GM12864 (cell line): ENCODE data around the gene ALG2.
A peak's percentile ranks its signal among the peaks of the same experiment; 100 is the strongest.

Experiments
- DNase-seq: peaks from one replicate; pipeline ENCODE4 v3.0.0-alpha.2; 2011; ENCODE audit warnings: low read depth
- H3K4me3 ChIP-seq: 2 replicates; pipeline ENCODE4 v1.5.1; 2011; ENCODE audit warnings: mild to moderate bottlenecking, low read depth, low read length, control low read depth
- TF ChIP-seq, protein P1 (sequence below): IDR thresholded peaks from 2 replicates; pipeline ENCODE4 v1.5.1; 2011; ENCODE audit warnings: low read depth, mild to moderate bottlenecking, moderate library complexity, low read length, control low read depth, inconsistent platforms; ENCODE audit errors: missing control alignments

Gene ALG2

DNA sequence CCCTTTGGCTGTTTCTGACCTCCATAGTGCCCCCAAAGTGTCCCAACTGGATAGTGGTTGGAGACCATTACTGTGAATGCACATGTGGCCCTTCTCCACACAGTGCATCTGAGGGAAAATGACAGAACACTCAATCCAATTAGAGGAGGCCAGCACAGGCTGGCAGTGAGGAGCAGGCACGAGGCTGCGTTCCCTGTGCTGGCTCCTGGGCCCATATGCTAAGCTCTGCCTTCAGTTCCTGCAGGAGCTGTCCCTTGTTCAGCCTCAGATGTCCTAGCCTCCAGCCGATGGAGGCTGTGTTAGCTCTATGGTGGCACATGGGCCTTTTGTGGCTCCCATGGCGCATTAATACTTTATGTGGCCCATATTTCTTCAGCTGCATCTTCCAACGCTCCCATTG lies 35.8 kb downstream of the ALG2 start:
- TF ChIP-seq, protein P1, sequence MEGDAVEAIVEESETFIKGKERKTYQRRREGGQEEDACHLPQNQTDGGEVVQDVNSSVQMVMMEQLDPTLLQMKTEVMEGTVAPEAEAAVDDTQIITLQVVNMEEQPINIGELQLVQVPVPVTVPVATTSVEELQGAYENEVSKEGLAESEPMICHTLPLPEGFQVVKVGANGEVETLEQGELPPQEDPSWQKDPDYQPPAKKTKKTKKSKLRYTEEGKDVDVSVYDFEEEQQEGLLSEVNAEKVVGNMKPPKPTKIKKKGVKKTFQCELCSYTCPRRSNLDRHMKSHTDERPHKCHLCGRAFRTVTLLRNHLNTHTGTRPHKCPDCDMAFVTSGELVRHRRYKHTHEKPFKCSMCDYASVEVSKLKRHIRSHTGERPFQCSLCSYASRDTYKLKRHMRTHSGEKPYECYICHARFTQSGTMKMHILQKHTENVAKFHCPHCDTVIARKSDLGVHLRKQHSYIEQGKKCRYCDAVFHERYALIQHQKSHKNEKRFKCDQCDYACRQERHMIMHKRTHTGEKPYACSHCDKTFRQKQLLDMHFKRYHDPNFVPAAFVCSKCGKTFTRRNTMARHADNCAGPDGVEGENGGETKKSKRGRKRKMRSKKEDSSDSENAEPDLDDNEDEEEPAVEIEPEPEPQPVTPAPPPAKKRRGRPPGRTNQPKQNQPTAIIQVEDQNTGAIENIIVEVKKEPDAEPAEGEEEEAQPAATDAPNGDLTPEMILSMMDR = no peak
- no peak for DNase-seq
- H3K4me3 ChIP-seq = no peak overlapping the region

DNA sequence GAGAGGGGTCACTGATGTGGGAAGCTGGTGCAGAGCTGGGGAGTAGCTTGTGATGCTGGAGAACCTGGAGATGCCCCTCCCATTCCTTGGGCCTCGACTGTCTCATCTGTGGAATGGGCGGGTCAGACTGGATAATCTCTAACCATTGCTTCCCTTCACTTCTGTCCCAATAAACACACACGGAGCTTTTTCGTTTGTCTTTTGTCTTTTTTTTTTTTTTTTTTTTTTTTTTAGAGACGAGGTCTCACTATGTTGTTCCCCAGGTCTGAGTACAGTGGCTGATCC lies 36.5 kb downstream of the ALG2 start:
- H3K4me3 ChIP-seq = no peak overlapping the region
- no peak for DNase-seq
- TF ChIP-seq, protein P1 = no peak

DNA sequence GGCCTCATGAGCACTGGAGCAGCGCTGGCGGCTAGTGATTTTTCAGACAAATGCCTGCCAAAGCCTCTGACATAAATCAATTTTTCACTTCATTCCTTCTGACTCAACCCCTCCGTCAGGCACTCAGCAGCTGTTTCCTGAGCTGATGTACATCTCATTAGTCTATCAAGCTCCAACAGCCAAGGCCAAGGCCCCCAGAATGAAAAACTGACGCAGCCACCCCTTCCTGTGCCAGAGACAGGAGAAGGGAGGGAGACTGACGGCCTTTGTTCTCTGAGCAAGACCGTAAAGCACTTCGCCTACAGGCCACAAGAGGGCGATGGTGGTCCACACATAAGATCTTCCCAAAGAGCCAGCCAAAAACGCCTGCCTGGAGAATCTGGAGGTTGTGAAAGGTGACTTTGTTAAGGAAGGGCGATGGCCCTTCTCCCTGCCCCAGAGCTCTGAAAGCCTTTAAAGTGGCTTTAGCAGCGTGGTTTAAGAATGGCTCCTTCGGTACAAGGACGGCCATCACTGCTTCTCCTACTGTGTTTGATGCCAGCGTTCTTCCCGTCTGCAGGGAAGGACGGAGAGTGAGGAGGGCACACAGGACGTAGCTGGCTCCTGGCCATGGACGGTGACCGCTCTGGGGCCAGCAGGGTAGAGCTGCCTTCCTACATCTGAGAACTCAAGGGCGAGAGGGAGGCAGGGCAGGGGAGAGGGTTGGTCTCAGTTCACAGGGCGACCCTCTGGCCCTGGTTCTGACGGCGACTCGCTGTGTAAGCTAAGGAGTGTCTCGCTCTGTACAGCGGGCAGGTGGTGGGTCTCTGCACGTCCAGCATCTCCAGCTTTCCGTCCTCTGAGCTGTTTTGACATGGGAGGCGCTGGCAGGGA lies 37.0 kb downstream of the ALG2 start:
- no peak overlapping the region for H3K4me3 ChIP-seq
- peak; percentile 83 for DNase-seq
- TF ChIP-seq, protein P1 = peak; percentile 98

DNA sequence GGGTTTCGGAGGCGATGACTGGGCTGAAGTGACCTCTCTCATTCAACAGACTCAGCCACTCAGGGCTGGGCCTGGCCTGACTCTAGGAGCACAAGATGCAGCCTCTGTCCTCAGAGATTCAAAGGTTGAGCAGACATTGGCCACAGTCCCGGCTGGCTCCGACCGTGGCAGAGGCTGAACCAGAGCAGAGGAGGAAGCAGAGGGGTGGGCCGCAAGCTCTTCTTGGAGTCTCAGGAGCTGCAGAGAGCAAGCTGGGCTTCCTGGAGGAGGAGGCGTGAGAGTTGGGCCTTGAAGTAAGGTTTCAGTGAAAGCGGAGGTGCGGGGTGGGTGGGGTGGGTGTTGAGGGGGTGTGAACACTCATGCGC lies 37.6 kb downstream of the ALG2 start:
- H3K4me3 ChIP-seq = no peak overlapping the region
- no peak for DNase-seq
- TF ChIP-seq, protein P1 = no peak

DNA sequence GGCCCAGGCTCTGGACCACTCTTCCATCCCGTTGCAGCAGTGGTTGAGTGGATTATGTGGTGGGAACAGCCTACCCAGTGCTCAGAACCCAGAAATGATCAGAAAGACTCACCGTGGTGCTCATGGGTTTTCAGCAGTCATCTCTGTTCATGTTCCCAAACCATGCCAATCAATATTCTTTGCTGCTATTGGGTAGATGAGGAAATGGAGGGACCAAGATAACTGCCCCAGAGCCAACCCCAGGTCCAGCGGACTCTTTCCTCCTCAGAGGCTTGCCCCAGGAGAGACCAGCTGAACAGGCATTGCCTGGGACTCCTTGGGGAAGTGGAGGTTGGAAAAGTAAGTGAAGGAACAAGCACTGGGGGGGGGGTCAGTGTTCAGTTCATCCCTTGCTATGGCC lies 38.1 kb downstream of the ALG2 start:
- TF ChIP-seq, protein P1 = no peak
- no peak overlapping the region for H3K4me3 ChIP-seq
- no peak for DNase-seq

DNA sequence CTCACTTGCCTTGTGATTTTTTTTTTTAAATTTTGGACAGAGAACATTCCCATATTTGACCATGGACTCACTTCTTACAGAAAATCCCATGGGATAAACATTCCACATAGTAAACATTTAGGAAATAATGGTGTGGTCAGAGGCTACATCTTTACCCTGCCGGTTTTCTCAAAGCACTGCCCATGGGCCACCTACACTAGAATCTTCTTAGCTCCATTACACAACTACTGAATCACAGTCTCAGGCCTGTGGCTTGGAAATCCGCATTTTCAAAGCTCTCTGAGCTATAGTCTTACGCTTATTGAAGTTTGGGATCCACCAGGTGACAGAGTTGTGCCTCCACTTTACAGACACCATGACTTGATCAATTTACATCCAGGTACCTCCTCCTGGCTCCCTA lies 39.4 kb downstream of the ALG2 start:
- no peak for DNase-seq
- H3K4me3 ChIP-seq = no peak overlapping the region
- TF ChIP-seq, protein P1 = no peak

DNA sequence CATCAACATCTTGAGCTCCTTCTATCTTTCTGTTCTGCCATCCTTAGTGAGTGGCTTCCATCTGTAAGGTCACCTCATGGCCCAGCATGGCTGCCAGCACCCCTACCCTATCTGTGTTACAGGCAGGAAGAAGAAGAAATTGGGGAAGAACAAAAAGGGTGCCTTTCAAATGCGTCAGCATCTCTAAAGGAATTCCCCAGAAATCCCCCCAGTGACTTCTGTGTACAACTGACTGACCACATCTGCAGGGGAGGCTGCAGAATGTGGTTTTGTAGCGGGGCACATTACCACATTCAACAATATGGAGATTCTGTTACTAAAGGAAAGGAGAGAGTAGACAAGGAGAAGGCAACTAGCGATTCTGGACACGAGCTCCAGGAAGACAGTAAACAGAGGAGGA lies 40.1 kb downstream of the ALG2 start:
- no peak overlapping the region for H3K4me3 ChIP-seq
- peak; percentile 64 for DNase-seq
- TF ChIP-seq, protein P1 = no peak
